Keratinocyte (primary cell): ENCODE data around the gene XPOT. TPM values are rescaled to one million over a fixed set of nuclear protein-coding genes. Genes with fewer than 3 reads are reported as not detected.
A peak's percentile ranks its signal among the peaks of the same experiment; 100 is the strongest.

Experiments
- DNase-seq: peaks from one replicate; pipeline ENCODE4 v3.0.0-alpha.2; 2011; ENCODE audit warnings: low read depth, missing footprints, low spot score
- FAIRE-seq: peaks from 2 replicates; lab custom pipeline; 2011; peaks lifted over from hg19 to GRCh38; lab: Jason Lieb, UNC
- H2AFZ ChIP-seq: 2 replicates; pipeline ENCODE4 v1.6.0; 2012; ENCODE audit warnings: low read length, control low read depth, inconsistent platforms; ENCODE audit not compliant: control insufficient read depth
- H3K27ac ChIP-seq: 2 replicates; pipeline ENCODE4 v1.5.1; 2011; ENCODE audit warnings: low read length; ENCODE audit not compliant: control insufficient read depth, insufficient read depth
- H3K27me3 ChIP-seq: 3 replicates; pipeline ENCODE4 v1.6.0; 2011; ENCODE audit warnings: low read length; ENCODE audit not compliant: control insufficient read depth, insufficient read depth; ENCODE audit errors: extremely low read depth
- H3K36me3 ChIP-seq, 2 experiments: 2 replicates in 1 of 2; 3 replicates in 1 of 2; pipeline ENCODE4 v1.5.1; 2011; ENCODE audit warnings: low read length in 2 of 2, mild to moderate bottlenecking in 1 of 2; ENCODE audit not compliant: control insufficient read depth in 2 of 2, insufficient read depth in 2 of 2; ENCODE audit errors: extremely low read depth in 1 of 2
- H3K4me1 ChIP-seq: 3 replicates; pipeline ENCODE4 v1.5.1; 2011; ENCODE audit warnings: low read length; ENCODE audit not compliant: control insufficient read depth, insufficient read depth; ENCODE audit errors: extremely low read depth
- H3K4me2 ChIP-seq: 3 replicates; pipeline ENCODE4 v1.6.0; 2011; ENCODE audit warnings: low read depth, low read length; ENCODE audit not compliant: control insufficient read depth, insufficient read depth; ENCODE audit errors: extremely low read depth
- H3K4me3 ChIP-seq, 3 experiments: fragments of 200-600 bp in 1 of 3; sonication (generic) in 1 of 3; 2 replicates in 2 of 3; 3 replicates in 1 of 3; pipeline ENCODE4 v1.5.1; 2011 to 2016; ENCODE audit warnings: low read length in 3 of 3, mild to moderate bottlenecking in 3 of 3, control low read depth in 2 of 3, inconsistent platforms in 1 of 3, low read depth in 1 of 3, mixed read lengths in 1 of 3, mixed run types in 1 of 3, moderate library complexity in 1 of 3; ENCODE audit not compliant: control insufficient read depth in 2 of 3, insufficient read depth in 2 of 3; ENCODE audit errors: extremely low read depth in 1 of 3
- H3K79me2 ChIP-seq: 2 replicates; pipeline ENCODE4 v1.6.0; 2012; ENCODE audit warnings: low read length; ENCODE audit not compliant: control insufficient read depth, insufficient read depth
- H3K9ac ChIP-seq: 3 replicates; pipeline ENCODE4 v1.6.0; 2011; ENCODE audit warnings: low read length; ENCODE audit not compliant: control insufficient read depth, insufficient read depth; ENCODE audit errors: extremely low read depth
- H3K9me1 ChIP-seq: 3 replicates; pipeline ENCODE4 v1.6.0; 2011; ENCODE audit warnings: low read length; ENCODE audit not compliant: control insufficient read depth, insufficient read depth; ENCODE audit errors: extremely low read depth
- H3K9me3 ChIP-seq: 2 replicates; pipeline ENCODE4 v1.5.1; 2012; ENCODE audit warnings: low read depth, low read length; ENCODE audit not compliant: control insufficient read depth
- H4K20me1 ChIP-seq: 3 replicates; pipeline ENCODE4 v1.6.0; 2011; ENCODE audit warnings: low read length; ENCODE audit not compliant: control insufficient read depth, insufficient read depth; ENCODE audit errors: extremely low read depth
- CTCF ChIP-seq, 3 experiments: IDR thresholded peaks in 1 of 3; conservative IDR thresholded peaks in 1 of 3; optimal IDR thresholded peaks in 1 of 3; 2 replicates in 2 of 3; 3 replicates in 1 of 3; pipeline versions ENCODE3 to v1.5.1; 2011; ENCODE audit warnings: low read length in 3 of 3, mild to moderate bottlenecking in 3 of 3, moderate library complexity in 2 of 3, control low read depth in 1 of 3, inconsistent platforms in 1 of 3; ENCODE audit not compliant: insufficient read depth in 2 of 3; ENCODE audit errors: extremely low read depth in 1 of 3
- EZH2 ChIP-seq: IDR thresholded peaks from one replicate; pipeline ENCODE4 v1.6.1; 2012; ENCODE audit warnings: inconsistent platforms, mild to moderate bottlenecking, low read length, moderate library complexity
- dilution Hi-C: fragments of 300-500 bp; cut with MboI; formaldehyde crosslinking; loops from one replicate; pipeline ENCODE4 v1.7.0; 2020; ENCODE audit warnings: low sequenced_read_pairs; ENCODE audit not compliant: extremely low pct_ligation_motif_present
- polyA plus RNA-seq, 5 experiments: library from polyadenylated mRNA; depleted of rRNA in 3 of 5; stranded (reverse) in 3 of 5; stranded (forward) in 1 of 5; unstranded in 1 of 5; fragments of >200 nt; gene quantifications; 1 replicate in 1 of 5; 2 replicates in 3 of 5; 3 replicates in 1 of 5; pipeline versions ENCODE4 v1.2.1 to v1.2.3, GENCODE V29; 2011 to 2012; ENCODE audit warnings: missing spikeins in 2 of 5, low read depth in 1 of 5, low replicate concordance in 1 of 5

The XPOT gene
- polyA plus RNA-seq, 1 donor (not counting 4 experiments of a cell fraction or from before 2014, with no cell fraction given), result 93.8 TPM

- Histone ChIP-seq H3K36me3 (peaks cover 9 to 19% of the 10 kb centered on the region in 2 experiments), H3K79me2 (peaks cover 29% of the 10 kb centered on the region), H2AFZ (no peak overlapping the region), H3K4me1 (peaks cover 14% of the 10 kb centered on the region), H3K27ac (peak overlapping the region; percentile 95), H3K9me3 (no peaks in the 10 kb centered on the region), H3K4me2 (peak overlapping the region; percentile 94), H3K9me1 (no peaks in the 10 kb centered on the region), H3K27me3 (no peaks in the 10 kb centered on the region), H3K9ac (peak overlapping the region; percentile 91), H3K4me3 (peak overlapping the region; percentile 86 to 98 (median 96)), H4K20me1 (no peaks in the 10 kb centered on the region)
- FAIRE-seq (no peak), DNase-seq (no peak)
- TF ChIP-seq EZH2 (no peak), CTCF (optimal IDR thresholded peaks at IDR 0.05 in 1 of 3, IDR thresholded peaks at IDR 0.05 in 1 of 3, conservative IDR thresholded peaks at IDR 0.05 in 1 of 3; ENCODE audit: extremely low read depth in 1 of 3, insufficient read depth in 2 of 3, low read length in 3 of 3) (no peak)
- dilution Hi-C loops, result no loop called here
These were observed 46.7 kb downstream of the XPOT start for GRCh38 chr12:64450711-64451486.

DNA sequence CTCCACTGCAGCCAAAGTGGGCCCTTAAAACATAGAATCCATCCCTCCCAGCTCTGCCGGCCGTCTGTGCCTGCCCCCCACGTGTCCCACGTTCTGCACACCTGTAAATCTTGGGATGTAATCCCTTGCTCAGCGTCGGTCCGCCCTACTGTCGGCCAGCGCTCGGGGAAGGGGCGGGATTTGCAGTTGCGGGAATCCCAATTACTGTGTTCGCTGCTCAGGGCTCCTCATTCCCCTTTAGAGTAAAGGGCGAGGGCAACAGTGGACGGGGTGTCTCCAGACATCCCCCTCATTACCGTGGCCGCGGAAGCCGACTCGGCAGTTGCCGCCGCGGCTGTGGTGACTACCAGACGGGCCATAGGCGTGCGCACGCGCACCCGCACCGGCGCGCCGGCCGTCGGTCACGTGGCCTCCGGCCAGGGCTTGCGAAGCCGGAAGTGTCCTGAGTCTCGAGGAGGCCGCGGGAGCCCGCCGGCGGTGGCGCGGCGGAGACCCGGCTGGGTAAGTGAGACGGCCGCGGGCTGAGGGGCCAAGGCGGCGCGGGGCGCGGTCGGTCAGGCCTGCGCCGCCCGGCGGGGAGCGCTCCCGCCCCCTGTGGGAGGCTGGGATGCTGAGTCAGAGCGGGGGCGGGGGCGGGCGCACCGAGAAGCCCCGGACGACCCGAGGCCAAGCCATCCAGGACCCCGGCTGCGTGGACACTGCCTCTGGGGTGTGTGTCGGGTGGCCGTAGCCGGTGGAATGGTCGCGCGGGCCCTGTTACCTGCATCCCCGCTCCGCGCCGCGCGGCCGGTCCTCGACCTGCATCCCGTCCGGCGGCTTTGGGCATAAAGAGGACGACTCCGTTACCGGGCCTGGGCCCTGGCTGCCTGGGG, 47.7 kb downstream of the XPOT start, which contains the start of gene TBK1:
TSS of gene TBK1 (plus strand) at position 434 of the 872 bp plus-strand sequence. CDS start 3,751 bp downstream, outside the sequence.
- FAIRE-seq, result no peak
- Histone ChIP-seq H4K20me1 (no peaks in the 10 kb centered on the region), H3K4me3 (peak within 1 kb of the TSS; percentile 86 to 98 (median 96)), H3K27me3 (no peaks in the 10 kb centered on the region), H3K9me3 (no peaks in the 10 kb centered on the region), H3K27ac (peak within 1 kb of the TSS; percentile 95), H3K9ac (peak within 1 kb of the TSS; percentile 91), H3K9me1 (no peaks in the 10 kb centered on the region), H3K79me2 (peaks cover 36% of the 10 kb centered on the region), H3K4me2 (peak within 1 kb of the TSS; percentile 94), H3K36me3 (peaks cover 5 to 10% of the 10 kb centered on the region in 2 experiments), H2AFZ (peak within 1 kb of the TSS; percentile 97), H3K4me1 (peaks cover 14% of the 10 kb centered on the region)
- DNase-seq, result peak; percentile 19
- dilution Hi-C loops, result no loop called here
- TF ChIP-seq EZH2 (no peak), CTCF (optimal IDR thresholded peaks at IDR 0.05 in 1 of 3, IDR thresholded peaks at IDR 0.05 in 1 of 3, conservative IDR thresholded peaks at IDR 0.05 in 1 of 3; ENCODE audit: extremely low read depth in 1 of 3, insufficient read depth in 2 of 3, low read length in 3 of 3) (no peak)
